ENCODE data around the gene FGG. TPM values are rescaled to one million over a fixed set of nuclear protein-coding genes. Genes with fewer than 3 reads are reported as not detected.
A peak's percentile ranks its signal among the peaks of the same experiment; 100 is the strongest.

The FGG gene
- total and polyA plus RNA-seq, 2 of the 13 experiments (the other 11 are each of a cell fraction or from before 2014, with no cell fraction given): 1,037 to 2,423 TPM

GRCh38 chr4:154612472-154613414 is at the start of gene FGG (continued):
- TF ChIP-seq ZNF720 (CRISPR knock-in tag; IDR thresholded peaks at IDR 0.05) (no peak), NR2F1 (CRISPR knock-in tag; IDR thresholded peaks at IDR 0.05) (no peak), BHLHE40 (IDR thresholded peaks at IDR 0.05; ENCODE audit: low read length) (no peak), PAF1 (CRISPR knock-in tag; IDR thresholded peaks at IDR 0.05) (no peak; the same call in 1 of the 2 replicates), ZNF841 (CRISPR knock-in tag; IDR thresholded peaks at IDR 0.05; ENCODE audit: borderline replicate concordance) (no peak), SMAD9 (CRISPR knock-in tag; IDR thresholded peaks at IDR 0.05) (no peak), RARG (CRISPR knock-in tag; IDR thresholded peaks at IDR 0.05; ENCODE audit: low read depth) (0 out of 2 replicates have a peak, but pooled peaks have one; percentile 40), MNT (IDR thresholded peaks at IDR 0.05) (no peak), HIC2 (CRISPR knock-in tag; IDR thresholded peaks at IDR 0.05; ENCODE audit: low read depth) (no peak), ZNF281 (CRISPR knock-in tag; IDR thresholded peaks at IDR 0.05; ENCODE audit: borderline replicate concordance) (no peak), NFATC3 (CRISPR knock-in tag; IDR thresholded peaks at IDR 0.05) (no peak), ATF7-NPFF (CRISPR knock-in tag; IDR thresholded peaks at IDR 0.05; ENCODE audit: low read depth) (no peak; the same call in 1 of the 2 replicates), ZMYM3 (CRISPR knock-in tag; IDR thresholded peaks at IDR 0.05) (no peak), KMT2B (CRISPR knock-in tag; IDR thresholded peaks at IDR 0.05) (no peak; the same call in 1 of the 2 replicates), RXRB (CRISPR knock-in tag; IDR thresholded peaks at IDR 0.05; ENCODE audit: borderline replicate concordance) (peak; percentile 63; the same call in 1 of the 2 replicates), HNF1B (CRISPR knock-in tag; IDR thresholded peaks at IDR 0.05) (peak; percentile 39; the same call in 1 of the 2 replicates), ZBTB1 (CRISPR knock-in tag; IDR thresholded peaks at IDR 0.05; ENCODE audit: borderline replicate concordance) (no peak)

Data from HepG2 (cell line).